LNCAP (cell line): ENCODE data around the gene TBP.

Source experiments
- CTCF ChIP-seq: fragments of 450-650 bp; IDR thresholded peaks from 2 replicates; pipeline ENCODE4 v1.5.1; 2017; ENCODE audit warnings: mild to moderate bottlenecking

Gene TBP

GRCh38 chr6:170578909-170579308 lies 24.7 kb downstream of the TBP start:
- TF ChIP-seq CTCF = no peak

GRCh38 chr6:170583756-170584180 lies 29.6 kb downstream of the TBP start:
- peak; percentile 27; the same call in 1 of the 2 replicates for TF ChIP-seq CTCF

GRCh38 chr6:170584181-170584953 lies 30.2 kb downstream of the TBP start, which contains the start of gene PDCD2:
Gene PDCD2 (minus strand): TSS chr6:170584637. CDS start chr6:170584581, 56 bp downstream.
- TF ChIP-seq CTCF = 0 out of 2 replicates have a peak, but pooled peaks have one; percentile 11

- TF ChIP-seq CTCF = no peak
These were observed 30.9 kb downstream of the TBP start for GRCh38 chr6:170584954-170585498.

- TF ChIP-seq CTCF = no peak
These were observed 36.6 kb downstream of the TBP start for GRCh38 chr6:170590725-170591124.

GRCh38 chr6:170596426-170596825 lies 42.3 kb downstream of the TBP start:
- TF ChIP-seq CTCF = no peak

- no peak for TF ChIP-seq CTCF
These were observed 43.1 kb downstream of the TBP start for GRCh38 chr6:170597278-170597677.
